Keratinocyte (primary cell): ENCODE measurements around the gene SSBP1. TPM values are rescaled to one million over a fixed set of nuclear protein-coding genes. Genes with fewer than 3 reads are reported as not detected.

Experiments
- DNase-seq: peaks from one replicate; pipeline ENCODE4 v3.0.0-alpha.2; 2011; ENCODE audit warnings: low read depth, missing footprints, low spot score
- FAIRE-seq: peaks from 2 replicates; lab custom pipeline; 2011; peaks lifted over from hg19 to GRCh38; lab: Jason Lieb, UNC
- H2AFZ ChIP-seq: 2 replicates; pipeline ENCODE4 v1.6.0; 2012; ENCODE audit warnings: low read length, control low read depth, inconsistent platforms; ENCODE audit not compliant: control insufficient read depth
- H3K27ac ChIP-seq: 2 replicates; pipeline ENCODE4 v1.5.1; 2011; ENCODE audit warnings: low read length; ENCODE audit not compliant: control insufficient read depth, insufficient read depth
- H3K27me3 ChIP-seq: 3 replicates; pipeline ENCODE4 v1.6.0; 2011; ENCODE audit warnings: low read length; ENCODE audit not compliant: control insufficient read depth, insufficient read depth; ENCODE audit errors: extremely low read depth
- H3K36me3 ChIP-seq, 2 experiments: 2 replicates in 1 of 2; 3 replicates in 1 of 2; pipeline ENCODE4 v1.5.1; 2011; ENCODE audit warnings: low read length in 2 of 2, mild to moderate bottlenecking in 1 of 2; ENCODE audit not compliant: control insufficient read depth in 2 of 2, insufficient read depth in 2 of 2; ENCODE audit errors: extremely low read depth in 1 of 2
- H3K4me1 ChIP-seq: 3 replicates; pipeline ENCODE4 v1.5.1; 2011; ENCODE audit warnings: low read length; ENCODE audit not compliant: control insufficient read depth, insufficient read depth; ENCODE audit errors: extremely low read depth
- H3K4me2 ChIP-seq: 3 replicates; pipeline ENCODE4 v1.6.0; 2011; ENCODE audit warnings: low read depth, low read length; ENCODE audit not compliant: control insufficient read depth, insufficient read depth; ENCODE audit errors: extremely low read depth
- H3K4me3 ChIP-seq, 3 experiments: fragments of 200-600 bp in 1 of 3; sonication (generic) in 1 of 3; 2 replicates in 2 of 3; 3 replicates in 1 of 3; pipeline ENCODE4 v1.5.1; 2011 to 2016; ENCODE audit warnings: low read length in 3 of 3, mild to moderate bottlenecking in 3 of 3, control low read depth in 2 of 3, inconsistent platforms in 1 of 3, low read depth in 1 of 3, mixed read lengths in 1 of 3, mixed run types in 1 of 3, moderate library complexity in 1 of 3; ENCODE audit not compliant: control insufficient read depth in 2 of 3, insufficient read depth in 2 of 3; ENCODE audit errors: extremely low read depth in 1 of 3
- H3K79me2 ChIP-seq: 2 replicates; pipeline ENCODE4 v1.6.0; 2012; ENCODE audit warnings: low read length; ENCODE audit not compliant: control insufficient read depth, insufficient read depth
- H3K9ac ChIP-seq: 3 replicates; pipeline ENCODE4 v1.6.0; 2011; ENCODE audit warnings: low read length; ENCODE audit not compliant: control insufficient read depth, insufficient read depth; ENCODE audit errors: extremely low read depth
- H3K9me1 ChIP-seq: 3 replicates; pipeline ENCODE4 v1.6.0; 2011; ENCODE audit warnings: low read length; ENCODE audit not compliant: control insufficient read depth, insufficient read depth; ENCODE audit errors: extremely low read depth
- H3K9me3 ChIP-seq: 2 replicates; pipeline ENCODE4 v1.5.1; 2012; ENCODE audit warnings: low read depth, low read length; ENCODE audit not compliant: control insufficient read depth
- H4K20me1 ChIP-seq: 3 replicates; pipeline ENCODE4 v1.6.0; 2011; ENCODE audit warnings: low read length; ENCODE audit not compliant: control insufficient read depth, insufficient read depth; ENCODE audit errors: extremely low read depth
- EZH2 ChIP-seq: IDR thresholded peaks from one replicate; pipeline ENCODE4 v1.6.1; 2012; ENCODE audit warnings: inconsistent platforms, mild to moderate bottlenecking, low read length, moderate library complexity
- dilution Hi-C: fragments of 300-500 bp; cut with MboI; formaldehyde crosslinking; loops from one replicate; pipeline ENCODE4 v1.7.0; 2020; ENCODE audit warnings: low sequenced_read_pairs; ENCODE audit not compliant: extremely low pct_ligation_motif_present
- polyA plus RNA-seq, 5 experiments: library from polyadenylated mRNA; depleted of rRNA in 3 of 5; stranded (reverse) in 3 of 5; stranded (forward) in 1 of 5; unstranded in 1 of 5; fragments of >200 nt; gene quantifications; 1 replicate in 1 of 5; 2 replicates in 3 of 5; 3 replicates in 1 of 5; pipeline versions ENCODE4 v1.2.1 to v1.2.3, GENCODE V29; 2011 to 2012; ENCODE audit warnings: missing spikeins in 2 of 5, low read depth in 1 of 5, low replicate concordance in 1 of 5
- TF ChIP-seq, protein P1 (sequence below), 3 experiments: IDR thresholded peaks in 1 of 3; conservative IDR thresholded peaks in 1 of 3; optimal IDR thresholded peaks in 1 of 3; 2 replicates in 2 of 3; 3 replicates in 1 of 3; pipeline versions ENCODE3 to v1.5.1; 2011; ENCODE audit warnings: low read length in 3 of 3, mild to moderate bottlenecking in 3 of 3, moderate library complexity in 2 of 3, control low read depth in 1 of 3, inconsistent platforms in 1 of 3; ENCODE audit not compliant: insufficient read depth in 2 of 3; ENCODE audit errors: extremely low read depth in 1 of 3

The SSBP1 gene
- polyA plus RNA-seq, 1 donor (not counting 4 experiments of a cell fraction or from before 2014, with no cell fraction given) = 244 TPM

DNA sequence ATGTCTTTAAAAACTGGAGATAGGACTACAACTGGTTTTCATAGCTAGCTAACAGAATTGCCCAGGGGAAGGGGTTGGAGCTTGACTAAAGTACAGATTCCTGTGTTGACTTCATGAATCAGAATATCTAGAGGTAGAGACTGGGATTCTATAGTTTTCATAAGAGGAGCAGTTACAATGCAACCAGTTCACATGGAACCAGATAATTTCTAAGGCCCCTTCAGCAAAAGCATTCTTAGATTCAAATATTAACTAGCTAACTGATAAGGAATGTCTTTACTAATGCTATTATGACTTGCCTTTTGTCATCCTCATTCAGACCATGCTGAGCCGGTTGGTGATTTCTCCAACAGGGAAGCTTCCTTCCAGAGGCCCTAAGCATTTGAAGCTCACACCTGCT, 24.3 kb upstream of the SSBP1 start:
- Histone ChIP-seq H3K4me1 (no peaks in the 10 kb centered on the region), H3K27ac (no peak overlapping the region), H3K79me2 (no peaks in the 10 kb centered on the region), H3K9me1 (no peaks in the 10 kb centered on the region), H4K20me1 (peaks cover 2% of the 10 kb centered on the region), H3K9me3 (no peaks in the 10 kb centered on the region), H3K27me3 (no peaks in the 10 kb centered on the region), H3K9ac (no peak overlapping the region), H2AFZ (no peak overlapping the region), H3K4me2 (no peak overlapping the region), H3K4me3 (no peak overlapping the region), H3K36me3 (no peaks in the 10 kb centered on the region)
- dilution Hi-C loops = no loop called here
- no peak for FAIRE-seq
- DNase-seq = no peak
- TF ChIP-seq EZH2 = no peak
- TF ChIP-seq, protein P1, sequence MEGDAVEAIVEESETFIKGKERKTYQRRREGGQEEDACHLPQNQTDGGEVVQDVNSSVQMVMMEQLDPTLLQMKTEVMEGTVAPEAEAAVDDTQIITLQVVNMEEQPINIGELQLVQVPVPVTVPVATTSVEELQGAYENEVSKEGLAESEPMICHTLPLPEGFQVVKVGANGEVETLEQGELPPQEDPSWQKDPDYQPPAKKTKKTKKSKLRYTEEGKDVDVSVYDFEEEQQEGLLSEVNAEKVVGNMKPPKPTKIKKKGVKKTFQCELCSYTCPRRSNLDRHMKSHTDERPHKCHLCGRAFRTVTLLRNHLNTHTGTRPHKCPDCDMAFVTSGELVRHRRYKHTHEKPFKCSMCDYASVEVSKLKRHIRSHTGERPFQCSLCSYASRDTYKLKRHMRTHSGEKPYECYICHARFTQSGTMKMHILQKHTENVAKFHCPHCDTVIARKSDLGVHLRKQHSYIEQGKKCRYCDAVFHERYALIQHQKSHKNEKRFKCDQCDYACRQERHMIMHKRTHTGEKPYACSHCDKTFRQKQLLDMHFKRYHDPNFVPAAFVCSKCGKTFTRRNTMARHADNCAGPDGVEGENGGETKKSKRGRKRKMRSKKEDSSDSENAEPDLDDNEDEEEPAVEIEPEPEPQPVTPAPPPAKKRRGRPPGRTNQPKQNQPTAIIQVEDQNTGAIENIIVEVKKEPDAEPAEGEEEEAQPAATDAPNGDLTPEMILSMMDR (optimal IDR thresholded peaks at IDR 0.05 in 1 of 3, IDR thresholded peaks at IDR 0.05 in 1 of 3, conservative IDR thresholded peaks at IDR 0.05 in 1 of 3; ENCODE audit: extremely low read depth in 1 of 3, insufficient read depth in 2 of 3, low read length in 3 of 3) = no peak

GRCh38 chr7:141714571-141714970, 23.6 kb upstream of the SSBP1 start:
- Histone ChIP-seq H3K9me3 (no peaks in the 10 kb centered on the region), H3K4me1 (no peaks in the 10 kb centered on the region), H3K9me1 (no peaks in the 10 kb centered on the region), H3K9ac (no peak overlapping the region), H3K27ac (no peak overlapping the region), H4K20me1 (peaks cover 2% of the 10 kb centered on the region), H2AFZ (no peak overlapping the region), H3K4me3 (no peak overlapping the region), H3K36me3 (no peaks in the 10 kb centered on the region), H3K4me2 (no peak overlapping the region), H3K27me3 (no peaks in the 10 kb centered on the region), H3K79me2 (no peaks in the 10 kb centered on the region)
- dilution Hi-C loops = no loop called here
- DNase-seq (no peak), FAIRE-seq (no peak)
- TF ChIP-seq EZH2 = no peak
- TF ChIP-seq, protein P1 (optimal IDR thresholded peaks at IDR 0.05 in 1 of 3, IDR thresholded peaks at IDR 0.05 in 1 of 3, conservative IDR thresholded peaks at IDR 0.05 in 1 of 3; ENCODE audit: extremely low read depth in 1 of 3, insufficient read depth in 2 of 3, low read length in 3 of 3) = no peak
